ENCODE data around the gene LCLAT1.

Gene LCLAT1

GRCh38 chr2:30645745-30646119, 198.7 kb downstream of the LCLAT1 start:
- DNase-seq = no peak

- no peak for DNase-seq
Observed at GRCh38 chr2:30647752-30648457, 200.9 kb downstream of the LCLAT1 start.

GRCh38 chr2:30649278-30649677, 202.2 kb downstream of the LCLAT1 start:
- peak; percentile 7 for DNase-seq

GRCh38 chr2:30649828-30650227, 202.8 kb downstream of the LCLAT1 start:
- DNase-seq = no peak

GRCh38 chr2:30652271-30652915, 205.3 kb downstream of the LCLAT1 start:
- peak; percentile 55 for DNase-seq

- peak; percentile 74 for DNase-seq
Observed at GRCh38 chr2:30653847-30654246, 206.8 kb downstream of the LCLAT1 start.

- no peak for DNase-seq
Observed at GRCh38 chr2:30654404-30654803, 207.4 kb downstream of the LCLAT1 start.

GRCh38 chr2:30655211-30655610, 208.2 kb downstream of the LCLAT1 start:
- DNase-seq = peak; percentile 27

GRCh38 chr2:30655660-30656059, 208.6 kb downstream of the LCLAT1 start:
- DNase-seq = peak; percentile 56

GRCh38 chr2:30656079-30656478, 209.0 kb downstream of the LCLAT1 start:
- DNase-seq = peak; percentile 57

- DNase-seq = peak; percentile 22
Observed at GRCh38 chr2:30661173-30662107, 214.4 kb downstream of the LCLAT1 start.

- DNase-seq = peak; percentile 53
Observed at GRCh38 chr2:30662268-30663131, 215.5 kb downstream of the LCLAT1 start.

GRCh38 chr2:30663321-30663720, 216.3 kb downstream of the LCLAT1 start:
- DNase-seq = no peak

GRCh38 chr2:30663806-30664205, 216.8 kb downstream of the LCLAT1 start:
- no peak for DNase-seq

GRCh38 chr2:30664761-30665358, 217.8 kb downstream of the LCLAT1 start:
- DNase-seq = peak; percentile 99

- DNase-seq = no peak
Observed at GRCh38 chr2:30665761-30666265, 218.8 kb downstream of the LCLAT1 start.

GRCh38 chr2:30666266-30666874, 219.3 kb downstream of the LCLAT1 start:
- DNase-seq = peak; percentile 97

GRCh38 chr2:30670453-30670852, 223.4 kb downstream of the LCLAT1 start:
- DNase-seq = no peak

GRCh38 chr2:30673127-30673526, 226.1 kb downstream of the LCLAT1 start:
- DNase-seq = no peak

- DNase-seq = peak; percentile 40
Observed at GRCh38 chr2:30675758-30676157, 228.7 kb downstream of the LCLAT1 start.

- no peak for DNase-seq
Observed at GRCh38 chr2:30677231-30677630, 230.2 kb downstream of the LCLAT1 start.

Measured in fibroblast of skin of back (primary cell).